ENCODE measurements around the gene TENM3.

GRCh38 chr4:182286035-182286434 is 42.8 kb downstream of the TENM3 start:
- no peak for TF ChIP-seq CTCF (IDR thresholded peaks at IDR 0.05; ENCODE audit: low read length)
- TF ChIP-seq EZH2 (optimal IDR thresholded peaks at IDR 0.05; ENCODE audit: low read depth, low read length), result no peak

Data from MM.1S (cell line).